GM12892 (cell line): ENCODE data around the gene BAIAP2L2.

Experiments used
- POLR2A ChIP-seq: IDR thresholded peaks from 2 replicates; pipeline ENCODE4 v1.6.1; 2011; ENCODE audit warnings: low read depth, low read length, control low read depth
- POLR2AphosphoS5 ChIP-seq: IDR thresholded peaks from 2 replicates; pipeline ENCODE4 v1.6.1; 2011; ENCODE audit warnings: low read depth, low read length, control low read depth
- TAF1 ChIP-seq: IDR thresholded peaks from 2 replicates; pipeline ENCODE4 v1.6.1; 2011; ENCODE audit warnings: low read depth, mild to moderate bottlenecking, control low read depth, low read length, borderline replicate concordance

DNA sequence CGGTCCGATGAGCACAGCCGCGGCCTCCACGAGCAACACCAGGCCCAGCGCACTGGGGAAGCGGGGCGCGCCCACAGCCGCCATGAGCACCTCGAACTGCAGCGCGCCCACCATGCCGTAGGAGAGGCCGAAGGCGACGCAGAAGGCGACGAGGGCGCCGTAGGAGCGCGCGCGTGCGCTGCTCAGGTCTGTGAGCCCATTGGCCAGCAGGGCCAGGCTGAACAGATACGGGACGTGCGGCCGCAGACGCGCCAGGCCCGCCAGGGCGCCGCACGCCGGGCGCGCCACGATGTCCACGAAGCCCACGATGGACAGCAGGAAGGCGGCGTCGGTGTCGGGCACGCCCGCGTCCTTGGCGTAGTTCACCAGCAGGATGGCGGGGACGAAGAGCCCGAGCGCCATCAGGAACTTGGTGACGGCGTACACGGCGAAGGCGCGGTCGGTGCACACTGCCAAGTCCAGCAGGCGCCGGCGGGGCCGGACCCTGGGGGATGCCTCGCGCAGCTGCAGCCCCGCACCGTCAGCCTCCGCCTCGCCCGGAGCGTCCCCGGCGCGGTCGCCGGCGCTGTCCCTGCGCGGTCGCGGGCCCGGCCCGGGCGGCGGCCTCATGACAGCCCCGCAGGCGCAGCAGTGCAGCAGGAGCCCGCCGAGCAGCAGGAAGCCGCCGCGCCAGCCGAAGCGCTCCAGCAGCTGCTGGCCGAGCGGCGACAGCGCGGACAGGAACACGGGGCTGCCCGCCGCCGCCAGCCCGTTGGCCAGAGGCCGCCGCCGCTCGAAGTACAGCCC, 29.4 kb downstream of the BAIAP2L2 start:
- TF ChIP-seq POLR2A (no peak), TAF1 (no peak), POLR2AphosphoS5 (no peak)
